SK-N-MC (cell line): ENCODE measurements around the gene ADRM1.

ENCODE experiments used
- DNase-seq: peaks from one replicate; pipeline ENCODE4 v3.0.0-alpha.2; 2011; ENCODE audit warnings: low read depth, low spot score
- H3K27ac ChIP-seq: fragments of 200-600 bp; sonication (generic); 2 replicates; pipeline ENCODE4 v1.5.1; 2016; ENCODE audit warnings: mixed run types
- H3K36me3 ChIP-seq: fragments of 200-600 bp; sonication (generic); 2 replicates; pipeline ENCODE4 v1.6.1; 2017; ENCODE audit warnings: antibody characterized with exemption, low read length, mixed read lengths; ENCODE audit not compliant: insufficient read depth
- H3K4me3 ChIP-seq: fragments of 200-600 bp; sonication (generic); 2 replicates; pipeline ENCODE4 v1.5.1; 2016
- H3K9ac ChIP-seq: fragments of 200-600 bp; sonication (generic); 2 replicates; pipeline ENCODE4 v1.8.0; 2017; ENCODE audit warnings: mixed run types, mixed read lengths; ENCODE audit not compliant: insufficient read length
- H3K9me3 ChIP-seq: fragments of 200-600 bp; sonication (generic); 2 replicates; pipeline ENCODE4 v1.6.1; 2017; ENCODE audit warnings: low read depth, mild to moderate bottlenecking, antibody characterized with exemption, low read length, moderate library complexity, mixed read lengths
- EZH2 ChIP-seq: fragments of 200-600 bp; sonication (generic); IDR thresholded peaks from one replicate; pipeline ENCODE4 v1.6.1; 2017; ENCODE audit warnings: antibody characterized with exemption
- FOXP2 ChIP-seq: optimal IDR thresholded peaks from 2 replicates; pipeline ENCODE3; 2011; ENCODE audit warnings: mild to moderate bottlenecking, moderate library complexity; ENCODE audit not compliant: insufficient read depth; ENCODE audit errors: extremely low read length, control extremely low read depth
- POLR2AphosphoS5 ChIP-seq: IDR thresholded peaks from 2 replicates; pipeline ENCODE4 v1.6.1; 2012; ENCODE audit warnings: mild to moderate bottlenecking, low read depth, low read length, borderline replicate concordance

The ADRM1 gene

GRCh38 chr20:62288535-62289105, 14.2 kb upstream of the ADRM1 start:
- Histone ChIP-seq H3K36me3 (no peaks in the 10 kb centered on the region), H3K4me3 (no peak overlapping the region), H3K9ac (no peak overlapping the region), H3K9me3 (no peaks in the 10 kb centered on the region), H3K27ac (no peak overlapping the region)
- DNase-seq, result no peak
- TF ChIP-seq EZH2 (no peak), POLR2AphosphoS5 (no peak), FOXP2 (no peak)

- no peak overlapping the region for H3K27ac ChIP-seq
- H3K36me3 ChIP-seq, result no peaks in the 10 kb centered on the region
- H3K4me3 ChIP-seq, result no peak overlapping the region
- H3K9me3 ChIP-seq, result no peaks in the 10 kb centered on the region
- TF ChIP-seq FOXP2 (no peak), POLR2AphosphoS5 (no peak), EZH2 (no peak)
- no peak overlapping the region for H3K9ac ChIP-seq
- no peak for DNase-seq
Observed at GRCh38 chr20:62289131-62289530, 13.7 kb upstream of the ADRM1 start.

DNA sequence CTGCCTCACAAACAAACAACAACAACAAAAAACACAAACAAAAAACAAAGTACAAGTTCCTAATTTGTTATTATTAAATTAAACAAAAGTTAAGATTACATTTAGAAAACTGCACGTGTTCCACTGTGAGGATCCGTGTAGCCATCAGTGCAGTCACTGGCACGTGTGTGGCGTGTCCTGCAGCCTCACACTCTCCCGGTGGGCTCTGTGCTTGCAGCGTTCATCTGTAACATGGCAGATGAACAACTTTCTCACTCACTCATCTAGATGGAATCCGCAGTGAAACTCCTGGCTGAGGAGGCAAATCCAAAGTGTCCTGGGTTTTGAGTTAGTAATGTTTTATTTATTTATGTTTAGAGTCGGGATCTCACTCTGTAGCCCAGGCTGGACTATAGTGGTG, 12.9 kb upstream of the ADRM1 start:
- Histone ChIP-seq H3K36me3 (no peaks in the 10 kb centered on the region), H3K9ac (no peak overlapping the region), H3K27ac (no peak overlapping the region), H3K4me3 (no peak overlapping the region), H3K9me3 (no peaks in the 10 kb centered on the region)
- no peak for DNase-seq
- TF ChIP-seq POLR2AphosphoS5, result no peak
- no peak for TF ChIP-seq FOXP2
- no peak for TF ChIP-seq EZH2

GRCh38 chr20:62291251-62292066, 11.3 kb upstream of the ADRM1 start:
- DNase-seq, result no peak
- Histone ChIP-seq H3K4me3 (no peak overlapping the region), H3K27ac (no peak overlapping the region), H3K9me3 (no peaks in the 10 kb centered on the region), H3K9ac (no peak overlapping the region), H3K36me3 (no peaks in the 10 kb centered on the region)
- TF ChIP-seq POLR2AphosphoS5, result no peak
- no peak for TF ChIP-seq EZH2
- no peak for TF ChIP-seq FOXP2

GRCh38 chr20:62292108-62292507, 10.7 kb upstream of the ADRM1 start:
- Histone ChIP-seq H3K4me3 (no peak overlapping the region), H3K36me3 (no peaks in the 10 kb centered on the region), H3K9me3 (no peaks in the 10 kb centered on the region), H3K27ac (no peak overlapping the region), H3K9ac (no peak overlapping the region)
- TF ChIP-seq EZH2 (no peak), FOXP2 (no peak), POLR2AphosphoS5 (no peak)
- DNase-seq, result no peak

DNA sequence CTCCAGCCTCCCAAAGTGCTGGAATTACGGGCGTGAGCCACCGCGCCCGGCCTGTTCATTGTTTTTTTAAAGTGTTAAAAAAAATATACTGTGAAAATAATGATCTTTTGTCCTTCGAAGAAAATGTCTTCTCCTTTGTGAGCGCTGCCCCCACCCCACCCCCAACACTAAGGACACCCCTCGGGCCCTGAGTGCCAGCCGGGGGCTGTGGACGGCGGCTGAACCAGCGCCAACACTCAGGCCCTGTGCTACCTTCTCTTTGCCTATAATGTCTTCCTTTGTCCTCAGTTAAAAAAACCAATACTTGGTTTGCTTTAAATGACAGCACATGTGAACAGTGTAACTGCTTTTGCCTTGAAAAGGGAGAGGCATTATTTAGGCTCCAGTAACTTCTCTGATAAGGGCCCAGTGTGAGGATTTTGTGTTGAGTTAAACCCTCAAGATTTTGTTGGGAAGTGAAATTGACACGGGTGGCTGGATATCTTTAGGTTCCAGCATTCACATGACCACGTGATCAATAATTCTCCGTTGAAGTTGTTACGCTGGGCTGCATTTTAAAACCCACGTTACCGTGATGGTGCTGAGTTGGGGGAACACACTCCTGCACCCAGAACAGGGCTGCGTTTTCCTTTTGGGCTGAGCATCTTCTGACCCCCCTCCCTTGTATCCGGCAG, 9.5 kb upstream of the ADRM1 start:
- Histone ChIP-seq H3K9me3 (no peaks in the 10 kb centered on the region), H3K9ac (no peak overlapping the region), H3K4me3 (no peak overlapping the region), H3K27ac (no peak overlapping the region), H3K36me3 (no peaks in the 10 kb centered on the region)
- no peak for DNase-seq
- TF ChIP-seq EZH2, result no peak
- no peak for TF ChIP-seq FOXP2
- TF ChIP-seq POLR2AphosphoS5, result no peak

- no peaks in the 10 kb centered on the region for H3K9me3 ChIP-seq
- no peak for TF ChIP-seq FOXP2
- no peak for TF ChIP-seq EZH2
- no peak for TF ChIP-seq POLR2AphosphoS5
- no peak overlapping the region for H3K9ac ChIP-seq
- H3K27ac ChIP-seq, result no peak overlapping the region
- no peak overlapping the region for H3K4me3 ChIP-seq
- no peak for DNase-seq
- no peaks in the 10 kb centered on the region for H3K36me3 ChIP-seq
Observed at GRCh38 chr20:62293946-62294345, 8.9 kb upstream of the ADRM1 start.

DNA sequence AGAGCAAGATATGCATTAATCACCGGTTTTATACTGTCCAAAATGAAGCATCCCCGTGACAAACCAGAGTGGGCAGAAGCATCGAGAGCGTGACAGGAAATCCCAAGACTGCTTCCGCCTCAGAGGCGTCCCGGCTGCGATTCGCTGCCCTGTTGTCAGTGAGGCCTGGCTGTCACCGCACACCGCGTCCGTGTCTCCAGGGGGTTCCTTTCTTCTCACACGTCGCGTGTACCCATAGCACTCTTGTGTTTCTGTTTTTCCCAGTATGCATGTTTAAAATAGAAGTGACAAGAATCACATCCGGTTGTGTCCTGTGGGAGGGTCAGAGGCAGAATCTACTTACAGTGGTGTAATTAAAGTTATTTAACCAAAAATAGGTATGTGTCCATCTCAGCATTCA, 8.3 kb upstream of the ADRM1 start:
- no peak overlapping the region for H3K9ac ChIP-seq
- no peak for TF ChIP-seq FOXP2
- TF ChIP-seq POLR2AphosphoS5, result no peak
- TF ChIP-seq EZH2, result no peak
- H3K36me3 ChIP-seq, result no peaks in the 10 kb centered on the region
- DNase-seq, result no peak
- no peak overlapping the region for H3K27ac ChIP-seq
- H3K9me3 ChIP-seq, result no peaks in the 10 kb centered on the region
- no peak overlapping the region for H3K4me3 ChIP-seq
